Neural cell (in vitro differentiated cells): ENCODE measurements around the gene CCDC148.

ENCODE experiments used
- EP300 ChIP-seq: fragments of 450-650 bp; conservative IDR thresholded peaks from 2 replicates; pipeline ENCODE4 v1.6.1; 2014; ENCODE audit warnings: antibody characterized with exemption, mild to moderate bottlenecking, moderate library complexity; ENCODE audit not compliant: poor library complexity, severe bottlenecking
- EZH2 ChIP-seq: fragments of 200-600, 300-800 bp; shearing (Covaris generic), sonication (generic); IDR thresholded peaks from 2 replicates; pipeline ENCODE4 v1.6.1; 2014; ENCODE audit warnings: antibody characterized with exemption, low read length, borderline replicate concordance, mild to moderate bottlenecking; ENCODE audit not compliant: insufficient read depth, poor library complexity, severe bottlenecking
- MXI1 ChIP-seq: fragments of 450-650 bp; conservative IDR thresholded peaks from 2 replicates; pipeline ENCODE4 v1.6.1; 2014; ENCODE audit warnings: antibody characterized with exemption, mild to moderate bottlenecking; ENCODE audit not compliant: poor library complexity, severe bottlenecking
- POLR2AphosphoS5 ChIP-seq: IDR thresholded peaks from 2 replicates; pipeline ENCODE4 v1.6.1; 2012
- RAD21 ChIP-seq: fragments of 450-650 bp; conservative IDR thresholded peaks from 2 replicates; pipeline ENCODE4 v1.6.1; 2014; ENCODE audit warnings: antibody characterized with exemption, mild to moderate bottlenecking, moderate library complexity
- SMC3 ChIP-seq: fragments of 450-650 bp; conservative IDR thresholded peaks from 2 replicates; pipeline ENCODE4 v1.6.1; 2014; ENCODE audit warnings: antibody characterized with exemption, mild to moderate bottlenecking, moderate library complexity; ENCODE audit not compliant: poor library complexity
- TAF1 ChIP-seq: IDR thresholded peaks from 2 replicates; pipeline ENCODE4 v1.6.1; 2012; ENCODE audit warnings: low read depth
- TF ChIP-seq, protein P1 (sequence below): fragments of 450-650 bp; IDR thresholded peaks from 2 replicates; pipeline ENCODE4 v1.5.1; 2014; ENCODE audit warnings: antibody characterized with exemption, mild to moderate bottlenecking, moderate library complexity; ENCODE audit not compliant: poor library complexity, severe bottlenecking
- TF ChIP-seq, protein P2 (sequence below): IDR thresholded peaks from 2 replicates; pipeline ENCODE4 v1.6.1; 2012; ENCODE audit warnings: borderline replicate concordance

DNA sequence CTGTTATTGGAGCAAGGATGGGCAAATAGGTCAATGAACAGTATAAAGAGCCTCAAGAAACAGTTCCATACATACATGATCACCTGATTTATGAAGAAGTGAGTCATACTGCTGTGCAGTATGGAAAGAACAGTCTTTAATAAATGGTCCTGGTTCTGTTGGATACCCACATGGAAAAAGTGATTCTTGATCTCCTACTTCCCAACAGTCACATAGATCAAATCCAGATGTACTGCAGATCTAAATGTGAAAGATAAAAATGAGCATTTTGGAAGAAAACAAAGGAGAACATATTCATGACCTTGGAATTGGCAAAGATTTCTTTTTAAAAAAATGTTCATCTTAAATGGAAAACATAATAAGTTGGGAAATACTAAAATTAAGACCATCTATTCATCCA, 75.8 kb downstream of the CCDC148 start:
- TF ChIP-seq, protein P1, sequence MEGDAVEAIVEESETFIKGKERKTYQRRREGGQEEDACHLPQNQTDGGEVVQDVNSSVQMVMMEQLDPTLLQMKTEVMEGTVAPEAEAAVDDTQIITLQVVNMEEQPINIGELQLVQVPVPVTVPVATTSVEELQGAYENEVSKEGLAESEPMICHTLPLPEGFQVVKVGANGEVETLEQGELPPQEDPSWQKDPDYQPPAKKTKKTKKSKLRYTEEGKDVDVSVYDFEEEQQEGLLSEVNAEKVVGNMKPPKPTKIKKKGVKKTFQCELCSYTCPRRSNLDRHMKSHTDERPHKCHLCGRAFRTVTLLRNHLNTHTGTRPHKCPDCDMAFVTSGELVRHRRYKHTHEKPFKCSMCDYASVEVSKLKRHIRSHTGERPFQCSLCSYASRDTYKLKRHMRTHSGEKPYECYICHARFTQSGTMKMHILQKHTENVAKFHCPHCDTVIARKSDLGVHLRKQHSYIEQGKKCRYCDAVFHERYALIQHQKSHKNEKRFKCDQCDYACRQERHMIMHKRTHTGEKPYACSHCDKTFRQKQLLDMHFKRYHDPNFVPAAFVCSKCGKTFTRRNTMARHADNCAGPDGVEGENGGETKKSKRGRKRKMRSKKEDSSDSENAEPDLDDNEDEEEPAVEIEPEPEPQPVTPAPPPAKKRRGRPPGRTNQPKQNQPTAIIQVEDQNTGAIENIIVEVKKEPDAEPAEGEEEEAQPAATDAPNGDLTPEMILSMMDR = no peak
- TF ChIP-seq EP300 (no peak), RAD21 (no peak), EZH2 (no peak), TAF1 (no peak), POLR2AphosphoS5 (no peak), SMC3 (no peak), MXI1 (no peak)
- TF ChIP-seq, protein P2, sequence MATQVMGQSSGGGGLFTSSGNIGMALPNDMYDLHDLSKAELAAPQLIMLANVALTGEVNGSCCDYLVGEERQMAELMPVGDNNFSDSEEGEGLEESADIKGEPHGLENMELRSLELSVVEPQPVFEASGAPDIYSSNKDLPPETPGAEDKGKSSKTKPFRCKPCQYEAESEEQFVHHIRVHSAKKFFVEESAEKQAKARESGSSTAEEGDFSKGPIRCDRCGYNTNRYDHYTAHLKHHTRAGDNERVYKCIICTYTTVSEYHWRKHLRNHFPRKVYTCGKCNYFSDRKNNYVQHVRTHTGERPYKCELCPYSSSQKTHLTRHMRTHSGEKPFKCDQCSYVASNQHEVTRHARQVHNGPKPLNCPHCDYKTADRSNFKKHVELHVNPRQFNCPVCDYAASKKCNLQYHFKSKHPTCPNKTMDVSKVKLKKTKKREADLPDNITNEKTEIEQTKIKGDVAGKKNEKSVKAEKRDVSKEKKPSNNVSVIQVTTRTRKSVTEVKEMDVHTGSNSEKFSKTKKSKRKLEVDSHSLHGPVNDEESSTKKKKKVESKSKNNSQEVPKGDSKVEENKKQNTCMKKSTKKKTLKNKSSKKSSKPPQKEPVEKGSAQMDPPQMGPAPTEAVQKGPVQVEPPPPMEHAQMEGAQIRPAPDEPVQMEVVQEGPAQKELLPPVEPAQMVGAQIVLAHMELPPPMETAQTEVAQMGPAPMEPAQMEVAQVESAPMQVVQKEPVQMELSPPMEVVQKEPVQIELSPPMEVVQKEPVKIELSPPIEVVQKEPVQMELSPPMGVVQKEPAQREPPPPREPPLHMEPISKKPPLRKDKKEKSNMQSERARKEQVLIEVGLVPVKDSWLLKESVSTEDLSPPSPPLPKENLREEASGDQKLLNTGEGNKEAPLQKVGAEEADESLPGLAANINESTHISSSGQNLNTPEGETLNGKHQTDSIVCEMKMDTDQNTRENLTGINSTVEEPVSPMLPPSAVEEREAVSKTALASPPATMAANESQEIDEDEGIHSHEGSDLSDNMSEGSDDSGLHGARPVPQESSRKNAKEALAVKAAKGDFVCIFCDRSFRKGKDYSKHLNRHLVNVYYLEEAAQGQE = no peak
